SIG-M5 (cell line): ENCODE measurements around the gene ROBO3.

Experiments used
- DNase-seq: peaks from one replicate; lab custom pipeline; 2025; lab: John Stamatoyannopoulos, UW

Gene ROBO3

GRCh38 chr11:124865181-124865901, at the start of gene ROBO3:
Gene ROBO3, plus strand, starts transcription at chr11:124865432. Its CDS starts 146 bp downstream, at chr11:124865578.
- no peak for DNase-seq

GRCh38 chr11:124817036-124817435, 48.2 kb upstream of the ROBO3 start:
- DNase-seq: no peak

- no peak for DNase-seq
These were observed 43.1 kb upstream of the ROBO3 start for GRCh38 chr11:124821995-124822730.

- DNase-seq: no peak
These were observed 41.5 kb upstream of the ROBO3 start for GRCh38 chr11:124823512-124824376.

GRCh38 chr11:124825876-124826275, 39.4 kb upstream of the ROBO3 start:
- DNase-seq: no peak

GRCh38 chr11:124829986-124830385, 35.2 kb upstream of the ROBO3 start:
- DNase-seq: no peak

- no peak for DNase-seq
These were observed 34.5 kb upstream of the ROBO3 start for GRCh38 chr11:124830749-124831148.

GRCh38 chr11:124831897-124832296, 33.3 kb upstream of the ROBO3 start:
- DNase-seq: no peak

- no peak for DNase-seq
These were observed 32.7 kb upstream of the ROBO3 start for GRCh38 chr11:124832571-124832970.

- DNase-seq: no peak
These were observed 30.6 kb upstream of the ROBO3 start for GRCh38 chr11:124834526-124835180.

- DNase-seq: no peak
These were observed 29.3 kb upstream of the ROBO3 start for GRCh38 chr11:124835918-124836317.

GRCh38 chr11:124837491-124837856, 27.8 kb upstream of the ROBO3 start:
- DNase-seq: no peak

- no peak for DNase-seq
These were observed 26.5 kb upstream of the ROBO3 start for GRCh38 chr11:124838805-124839127.

GRCh38 chr11:124839128-124839971, 25.9 kb upstream of the ROBO3 start:
- no peak for DNase-seq

GRCh38 chr11:124839972-124840621, 25.1 kb upstream of the ROBO3 start:
- no peak for DNase-seq

- no peak for DNase-seq
These were observed 24.6 kb upstream of the ROBO3 start for GRCh38 chr11:124840666-124841065.

GRCh38 chr11:124841201-124841600, 24.0 kb upstream of the ROBO3 start:
- no peak for DNase-seq

- DNase-seq: no peak
These were observed 23.4 kb upstream of the ROBO3 start for GRCh38 chr11:124841840-124842239.

GRCh38 chr11:124842305-124842704, 22.9 kb upstream of the ROBO3 start:
- no peak for DNase-seq

- DNase-seq: no peak
These were observed 21.7 kb upstream of the ROBO3 start for GRCh38 chr11:124843616-124843910.

- no peak for DNase-seq
These were observed 20.6 kb upstream of the ROBO3 start for GRCh38 chr11:124844664-124845079.
